Bronchial epithelial cell (primary cell): ENCODE measurements around the gene SCRN3. TPM values are rescaled to one million over a fixed set of nuclear protein-coding genes. Genes with fewer than 3 reads are reported as not detected.
"Not testable (repeated sequence)": the region's sequence is repeated elsewhere in the genome, so short reads cannot be mapped to it uniquely, and the experiment has no call there.

ENCODE experiments used
- DNase-seq: peaks from one replicate; pipeline ENCODE4 v3.0.0-alpha.2; 2010; ENCODE audit warnings: low read depth
- FAIRE-seq: peaks from 2 replicates; lab custom pipeline; 2011; peaks lifted over from hg19 to GRCh38; lab: Jason Lieb, UNC
- H3K27me3 ChIP-seq: 2 replicates; pipeline ENCODE4 v1.5.1; 2011; ENCODE audit warnings: low read length; ENCODE audit not compliant: control insufficient read depth, insufficient read depth
- H3K36me3 ChIP-seq: 2 replicates; pipeline ENCODE4 v1.5.1; 2011; ENCODE audit warnings: low read length; ENCODE audit not compliant: control insufficient read depth, insufficient read depth
- H3K4me3 ChIP-seq: 2 replicates; pipeline ENCODE4 v1.5.1; 2011; ENCODE audit warnings: mild to moderate bottlenecking, low read depth, low read length, control low read depth
- CTCF ChIP-seq: IDR thresholded peaks from 2 replicates; pipeline ENCODE4 v1.5.1; 2011; ENCODE audit warnings: mild to moderate bottlenecking, moderate library complexity, low read length, control low read depth, inconsistent platforms; ENCODE audit not compliant: insufficient read depth, severe bottlenecking
- total RNA-seq: library from RNA; depleted of rRNA; stranded (reverse); fragments of >200 nt; gene quantifications from 2 replicates; pipeline ENCODE4 v1.2.1, GENCODE V29; 2014

The SCRN3 gene
- total RNA-seq, 1 donor from 2014 or later, result 20.0 TPM

GRCh38 chr2:174362949-174363348 lies 32.6 kb upstream of the SCRN3 start:
- peaks cover 1% of the 10 kb centered on the region for H3K36me3 ChIP-seq
- no peaks in the 10 kb centered on the region for H3K27me3 ChIP-seq
- TF ChIP-seq CTCF, result no peak
- no peak overlapping the region for H3K4me3 ChIP-seq
- DNase-seq, result no peak
- no peak for FAIRE-seq

GRCh38 chr2:174363492-174364225 lies 31.9 kb upstream of the SCRN3 start:
- H3K36me3 ChIP-seq, H3K27me3 ChIP-seq, DNase-seq, H3K4me3 ChIP-seq, FAIRE-seq: not testable (repeated sequence)

- FAIRE-seq, result no peak
- TF ChIP-seq CTCF, result no peak
- Histone ChIP-seq H3K27me3 (no peaks in the 10 kb centered on the region), H3K4me3 (no peak overlapping the region), H3K36me3 (peaks cover 1% of the 10 kb centered on the region)
- no peak for DNase-seq
These were observed 30.9 kb upstream of the SCRN3 start for GRCh38 chr2:174364628-174365027.

GRCh38 chr2:174365571-174365970 lies 30.0 kb upstream of the SCRN3 start:
- no peak for TF ChIP-seq CTCF
- no peak for DNase-seq
- Histone ChIP-seq H3K36me3 (peaks cover 3% of the 10 kb centered on the region), H3K27me3 (no peaks in the 10 kb centered on the region), H3K4me3 (no peak overlapping the region)
- no peak for FAIRE-seq

DNA sequence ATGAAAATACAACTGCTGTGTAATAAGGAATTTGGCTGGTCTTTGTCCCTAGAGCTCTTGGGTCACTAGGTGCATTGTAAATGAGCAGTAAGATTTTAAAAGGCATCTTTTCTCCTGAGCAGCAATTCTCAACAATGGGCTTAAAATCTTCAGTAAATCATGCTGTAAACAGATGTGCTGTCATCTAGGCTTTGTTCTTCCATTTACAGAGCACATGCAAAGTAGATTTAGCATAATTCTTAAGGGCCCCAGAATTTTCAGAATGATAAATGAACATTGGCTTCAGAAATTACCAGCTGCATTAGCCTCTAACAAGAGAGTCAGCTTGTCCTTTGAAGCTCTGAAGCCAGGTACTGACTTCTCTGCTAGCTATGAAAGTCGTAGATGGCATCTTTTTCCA lies 26.8 kb upstream of the SCRN3 start:
- no peak for TF ChIP-seq CTCF
- Histone ChIP-seq H3K27me3 (no peaks in the 10 kb centered on the region), H3K4me3 (no peak overlapping the region), H3K36me3 (peaks cover 3% of the 10 kb centered on the region)
- FAIRE-seq (no peak), DNase-seq (no peak)

DNA sequence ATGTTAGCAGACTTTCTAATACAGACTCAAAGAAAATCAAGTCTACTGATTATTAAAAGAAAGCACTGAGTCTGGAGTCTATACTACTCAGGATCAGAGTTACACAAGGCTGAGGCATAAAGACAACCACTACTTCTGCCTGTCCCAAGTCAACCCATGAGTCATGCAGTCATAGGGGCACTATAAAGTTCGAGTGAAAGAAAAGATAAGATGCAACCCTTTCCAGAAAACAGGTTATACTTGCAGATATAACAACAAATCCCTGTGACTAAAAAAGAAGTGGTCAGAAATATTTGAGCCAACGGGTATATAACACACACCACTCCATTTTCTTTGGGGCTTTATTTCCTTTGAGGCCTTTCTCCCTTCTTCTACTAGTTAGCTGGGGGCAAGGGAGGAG lies 18.6 kb upstream of the SCRN3 start:
- Histone ChIP-seq H3K4me3 (no peak overlapping the region), H3K36me3 (peaks cover 10% of the 10 kb centered on the region), H3K27me3 (no peaks in the 10 kb centered on the region)
- FAIRE-seq, result no peak
- TF ChIP-seq CTCF, result no peak
- peak; percentile 17 for DNase-seq
